ENCODE results near the gene UGT8.
"Not testable (repeated sequence)": the region's sequence is repeated elsewhere in the genome, so short reads cannot be mapped to it uniquely, and the experiment has no call there.

UGT8 gene

GRCh38 chr4:114601304-114602052 is 2.9 kb downstream of the UGT8 start:
- peak in 20 of 42 donors; percentile 7 to 76 (median 42) for DNase-seq
- intact Hi-C loops (cut with DNase I) = no loop called here

- no peak for DNase-seq
- intact Hi-C loops (cut with DNase I) = no loop called here
These were observed 4.9 kb downstream of the UGT8 start for GRCh38 chr4:114603497-114603896.

- DNase-seq = no peak
- intact Hi-C loops (cut with DNase I) = no loop called here
These were observed 7.6 kb downstream of the UGT8 start for GRCh38 chr4:114606245-114606644.

- intact Hi-C loops (cut with DNase I) = no loop called here
These were observed 8.4 kb downstream of the UGT8 start for GRCh38 chr4:114607056-114607455.

GRCh38 chr4:114613560-114613959 is 15.0 kb downstream of the UGT8 start:
- intact Hi-C loops (cut with DNase I) = no loop called here
- DNase-seq = no peak

More at GRCh38 chr4:114607056-114607455, 8.4 kb downstream of the UGT8 start:
- DNase-seq = no peak

DNA sequence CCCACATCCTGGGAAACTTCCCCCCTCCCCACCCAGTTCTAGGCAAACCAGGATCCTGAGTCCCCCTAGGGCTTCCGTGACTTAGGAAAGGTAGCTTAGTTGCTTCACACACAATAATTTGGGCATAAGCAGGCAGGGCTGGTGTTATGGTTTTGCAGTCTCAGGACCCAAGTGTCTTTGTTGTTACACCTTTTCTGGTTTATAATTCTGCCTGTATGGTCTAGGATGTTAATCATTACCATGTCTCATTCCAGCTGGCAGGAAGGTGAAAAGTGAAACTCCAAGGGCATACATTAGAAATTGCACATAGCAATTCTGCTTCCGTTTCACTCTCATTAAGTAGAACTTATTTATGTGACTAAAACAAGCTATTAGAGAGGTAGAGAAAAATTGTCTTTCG is 16.8 kb downstream of the UGT8 start:
- intact Hi-C loops (cut with DNase I) = no loop called here
- no peak for DNase-seq

GRCh38 chr4:114616036-114616435 is 17.4 kb downstream of the UGT8 start:
- intact Hi-C loops (cut with DNase I); DNase-seq: not testable (repeated sequence)

- no peak for DNase-seq
- intact Hi-C loops (cut with DNase I) = no loop called here
These were observed 27.6 kb downstream of the UGT8 start for GRCh38 chr4:114626196-114626595.

DNA sequence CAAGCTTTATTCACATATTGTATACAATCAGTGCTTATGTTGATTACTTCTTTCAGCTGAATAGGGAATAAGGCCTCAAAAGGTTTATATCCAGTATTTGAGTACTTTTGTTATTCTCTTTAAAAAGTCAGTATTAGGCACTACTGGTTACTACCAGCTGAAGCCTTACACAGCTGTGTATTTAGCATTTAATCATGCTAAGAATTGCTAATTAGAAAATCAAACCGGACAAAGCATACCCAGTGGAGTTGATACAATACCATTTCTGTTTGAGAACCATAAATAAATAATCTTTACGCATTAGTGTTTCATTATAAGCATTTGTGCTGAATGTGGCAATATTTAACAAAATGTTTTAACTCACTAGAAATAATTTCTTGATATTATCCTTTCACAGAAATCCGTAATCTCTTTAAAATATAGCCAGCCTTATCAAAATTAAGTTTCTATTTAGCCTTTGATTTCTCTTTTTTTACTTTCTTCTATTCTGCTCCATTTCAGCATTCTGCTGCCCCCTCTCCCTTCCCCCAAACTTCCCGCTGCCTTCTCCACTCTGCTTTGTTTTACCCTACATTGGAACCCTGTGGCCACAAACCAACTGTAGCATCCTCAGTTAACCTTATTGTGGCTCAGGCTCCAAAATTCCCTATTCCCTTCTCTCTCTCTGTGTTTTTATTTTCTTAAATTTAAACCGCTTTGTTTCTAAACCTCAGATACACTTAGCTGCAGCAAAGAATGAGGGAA is 37.8 kb downstream of the UGT8 start:
- DNase-seq = peak in 30 of 42 donors; percentile 10 to 82 (median 50)
- intact Hi-C loops (cut with DNase I) = no loop called here

DNA sequence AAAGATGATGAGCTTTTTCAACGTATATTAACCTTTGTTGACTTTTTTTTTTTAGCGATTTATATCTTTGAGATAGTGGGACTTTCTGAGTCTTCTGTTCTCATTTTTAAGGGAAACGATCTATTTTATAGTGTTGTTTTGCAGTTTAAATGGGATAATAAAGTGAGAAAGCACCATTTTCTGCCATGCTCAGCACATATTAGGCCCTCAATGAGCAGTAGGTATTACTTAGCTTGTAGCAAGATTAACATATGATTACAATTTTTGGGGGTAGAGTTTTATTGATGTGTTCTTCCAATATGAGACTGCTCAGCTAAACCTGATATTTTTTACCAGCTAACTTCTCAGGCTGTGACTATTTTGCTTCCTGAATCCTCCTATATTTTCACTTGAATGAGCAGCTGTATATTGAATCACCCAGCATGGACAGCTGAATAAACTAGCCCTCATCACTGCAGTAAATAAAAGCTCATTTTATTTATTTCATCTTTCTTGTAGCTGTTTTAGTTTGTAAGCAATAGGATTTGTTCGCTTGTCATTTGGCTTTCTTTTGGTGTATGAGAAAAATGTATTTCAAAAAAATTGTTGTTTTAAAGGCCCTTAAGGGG is 43.7 kb downstream of the UGT8 start:
- DNase-seq = no peak

DNA sequence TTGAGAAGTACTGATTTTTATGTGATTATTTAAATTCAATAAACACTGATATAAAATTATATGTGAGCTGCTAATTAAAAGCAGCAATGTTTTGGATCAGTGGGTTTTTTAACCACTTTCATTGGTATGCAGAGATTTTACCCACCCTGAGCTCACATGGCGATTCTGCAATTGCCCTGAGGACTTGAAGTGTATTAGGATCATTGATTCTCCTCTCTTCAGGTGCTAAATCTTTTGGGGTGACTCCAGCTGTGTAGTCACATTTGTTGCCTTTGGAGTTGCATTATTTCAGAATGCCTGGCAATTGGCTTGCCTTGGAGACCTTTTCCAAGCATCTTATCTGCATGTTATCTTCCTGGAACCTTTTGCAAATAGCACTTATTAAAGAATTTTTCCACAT is 51.3 kb downstream of the UGT8 start:
- no peak for DNase-seq
- intact Hi-C loops (cut with DNase I) = no loop called here

More for the DNA sequence above, 43.7 kb downstream of the UGT8 start:
- intact Hi-C loops (cut with DNase I) = no loop called here

- intact Hi-C loops (cut with DNase I) = no loop called here
- DNase-seq = no peak
These were observed 55.1 kb downstream of the UGT8 start for GRCh38 chr4:114653675-114654074.

- DNase-seq = no peak
- intact Hi-C loops (cut with DNase I) = no loop called here
These were observed 56.0 kb downstream of the UGT8 start for GRCh38 chr4:114654592-114654991.

GRCh38 chr4:114658179-114658578 is 59.6 kb downstream of the UGT8 start:
- intact Hi-C loops (cut with DNase I) = loop anchor here (2.0 to 5.0 kb wide), 2 partner anchors 59 to 146 kb away; partner anchors contain the start of gene UGT8
- peak in 28 of 42 donors; percentile 7 to 76 (median 41) for DNase-seq

- intact Hi-C loops (cut with DNase I) = loop anchor here (2.0 to 5.0 kb wide), 2 partner anchors 60 to 146 kb away; partner anchors contain the start of gene UGT8
- peak in 18 of 42 donors; percentile 8 to 58 (median 29) for DNase-seq
These were observed 60.2 kb downstream of the UGT8 start for GRCh38 chr4:114658776-114659175.

DNA sequence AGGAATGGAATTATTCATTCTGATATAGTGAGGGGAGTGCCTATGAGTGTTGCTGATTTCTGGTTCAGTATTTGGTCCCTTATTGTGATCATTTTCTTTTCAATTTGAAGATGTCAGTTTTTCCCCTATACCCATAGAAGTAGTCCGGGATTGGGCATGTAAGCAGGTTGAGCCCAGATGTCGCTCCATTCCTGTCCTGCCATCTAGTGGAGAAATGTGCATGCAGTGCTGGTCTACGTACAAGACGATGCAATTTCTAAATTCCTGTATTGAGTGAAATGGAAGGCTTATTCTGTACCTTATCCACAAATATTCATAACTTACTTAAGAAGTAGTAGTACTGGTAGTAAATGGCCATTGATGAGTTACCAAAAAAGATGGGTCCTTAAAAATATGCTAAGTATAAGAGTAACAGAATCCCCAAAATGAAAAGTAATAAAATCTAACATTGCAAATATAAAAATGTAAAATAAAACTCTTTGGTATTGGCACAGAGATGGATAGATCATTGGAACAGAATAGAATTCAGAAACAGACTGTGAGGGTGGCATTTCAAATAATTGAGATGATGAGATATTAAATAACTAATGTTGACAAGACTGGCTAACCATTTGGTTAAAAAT is 60.9 kb downstream of the UGT8 start:
- intact Hi-C loops (cut with DNase I) = loop anchor here (2.0 to 5.0 kb wide), 2 partner anchors 61 to 147 kb away; partner anchors contain the start of gene UGT8
- DNase-seq = peak; percentile 53 to 93 (median 82)

GRCh38 chr4:114663083-114663482 is 64.5 kb downstream of the UGT8 start:
- intact Hi-C loops (cut with DNase I) = no loop called here
- no peak for DNase-seq

DNA sequence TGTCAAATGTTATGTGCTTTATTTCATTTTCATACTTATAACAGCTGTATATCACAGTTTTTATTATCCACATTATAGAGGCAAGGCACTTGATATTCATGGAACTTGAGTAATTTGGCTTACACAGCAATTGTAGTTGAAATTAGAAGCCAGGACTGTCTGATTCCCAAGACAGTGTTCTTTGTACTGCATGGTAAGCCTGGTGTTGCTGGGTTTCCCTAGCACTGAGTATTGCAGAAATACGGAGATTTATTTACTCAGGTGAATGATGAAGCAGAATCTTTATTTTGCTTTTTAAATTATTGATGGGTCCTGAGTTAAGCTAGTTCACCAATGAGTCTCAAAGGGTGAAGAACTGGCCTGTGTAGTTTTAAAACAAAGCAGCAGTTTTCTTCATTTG is 70.0 kb downstream of the UGT8 start:
- intact Hi-C loops (cut with DNase I) = no loop called here
- DNase-seq = no peak

GRCh38 chr4:114670733-114671132 is 72.1 kb downstream of the UGT8 start:
- intact Hi-C loops (cut with DNase I); DNase-seq: not testable (repeated sequence)

Data from head of caudate nucleus (tissue), 42 donors.